HG03066 (cell line): Measurements from ENCODE around the gene GRB2.
"Not testable (repeated sequence)": the region's sequence is repeated elsewhere in the genome, so short reads cannot be mapped to it uniquely, and the experiment has no call there.

Experiments used
- ATAC-seq: cut with Tn5 transposase; IDR thresholded peaks from one replicate; pipeline ENCODE4 v1.9.1; 2021; ENCODE audit warnings: low read depth; ENCODE audit not compliant: unreplicated experiment

Gene GRB2

DNA sequence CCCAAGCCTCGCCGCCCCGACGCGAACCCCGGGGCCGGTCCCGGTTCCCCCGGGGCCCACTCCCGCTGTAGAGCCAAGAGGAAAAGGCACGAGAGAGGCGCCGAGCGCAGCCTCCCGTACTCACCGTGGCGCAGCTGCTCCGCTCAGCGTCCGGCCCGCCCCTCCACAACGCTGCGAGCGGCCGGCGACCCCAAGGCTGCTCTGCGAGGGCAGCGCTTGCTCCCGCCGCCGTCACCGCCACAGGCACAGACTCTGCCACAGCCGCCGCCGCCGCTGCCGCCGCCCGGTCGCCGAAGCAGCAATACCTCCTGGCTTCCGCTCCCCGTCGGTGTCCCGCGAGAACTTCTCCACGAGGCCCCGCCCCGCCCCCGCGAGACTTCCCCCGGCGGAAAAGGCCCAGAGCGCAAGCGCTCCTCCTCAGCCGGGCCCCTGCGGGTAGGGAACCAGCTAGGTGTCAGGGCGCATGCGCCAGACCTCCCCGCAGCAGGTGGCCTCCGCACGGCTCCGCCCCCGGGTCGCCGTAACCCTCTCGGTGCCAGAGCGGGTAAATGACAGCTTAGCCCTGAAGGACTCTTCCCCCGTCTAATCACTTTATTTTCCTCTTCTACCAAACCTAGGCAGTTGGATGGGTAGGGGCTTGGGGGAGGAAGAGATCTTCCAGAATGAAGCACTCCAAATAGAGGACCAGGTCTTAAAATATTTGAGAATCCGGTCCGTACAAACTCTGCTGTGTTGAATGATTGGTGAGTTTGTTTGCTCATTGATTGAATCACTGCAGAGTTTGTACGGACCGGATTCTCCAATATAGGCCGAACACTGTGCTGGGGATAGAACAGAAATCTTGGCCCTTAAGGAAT, at the start of gene GRB2:
GRB2 (minus strand) TSS at position 314 of the 857 bp plus-strand sequence. CDS start 12,050 bp downstream, outside the sequence.
- peak; percentile 77 for ATAC-seq

DNA sequence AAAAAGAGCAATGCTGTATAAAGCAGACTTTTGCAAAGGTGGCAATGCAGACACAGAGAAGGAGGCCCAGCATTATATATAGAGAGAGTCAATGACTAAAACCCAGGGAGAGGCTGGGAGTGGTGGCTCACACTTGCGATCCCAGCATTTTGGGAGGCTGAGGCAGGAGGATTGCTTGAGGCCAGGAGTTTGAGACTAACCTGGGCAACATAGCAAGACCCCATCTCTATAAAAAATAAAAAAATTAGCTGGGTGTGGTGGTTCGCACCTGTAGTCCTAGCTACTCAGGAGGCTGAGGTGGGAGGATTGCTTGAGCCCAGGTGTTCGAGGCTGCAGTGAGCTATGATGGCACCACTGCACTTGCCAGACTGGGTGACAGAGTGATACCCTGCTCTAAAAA, 49.2 kb upstream of the GRB2 start:
- ATAC-seq: not testable (repeated sequence)

DNA sequence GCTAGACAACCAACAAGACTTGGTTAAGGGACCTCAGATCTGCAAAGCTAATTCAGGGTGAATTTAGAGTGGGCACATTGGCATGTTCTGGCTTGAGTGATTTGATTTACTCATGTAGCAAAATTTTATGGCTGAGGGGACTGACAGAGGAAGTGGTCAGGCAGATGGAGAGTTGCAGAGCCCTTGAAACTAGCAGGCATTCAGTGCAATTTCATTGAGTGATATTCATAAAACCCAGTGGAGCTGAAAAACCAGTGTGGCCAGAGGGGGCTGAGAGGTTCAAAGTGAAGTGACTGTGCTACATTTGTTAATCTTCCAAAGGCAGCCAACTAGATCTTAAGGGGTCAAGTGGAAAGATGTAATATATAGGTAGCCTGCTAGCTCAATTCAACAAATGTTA, 48.7 kb upstream of the GRB2 start:
- ATAC-seq: no peak

DNA sequence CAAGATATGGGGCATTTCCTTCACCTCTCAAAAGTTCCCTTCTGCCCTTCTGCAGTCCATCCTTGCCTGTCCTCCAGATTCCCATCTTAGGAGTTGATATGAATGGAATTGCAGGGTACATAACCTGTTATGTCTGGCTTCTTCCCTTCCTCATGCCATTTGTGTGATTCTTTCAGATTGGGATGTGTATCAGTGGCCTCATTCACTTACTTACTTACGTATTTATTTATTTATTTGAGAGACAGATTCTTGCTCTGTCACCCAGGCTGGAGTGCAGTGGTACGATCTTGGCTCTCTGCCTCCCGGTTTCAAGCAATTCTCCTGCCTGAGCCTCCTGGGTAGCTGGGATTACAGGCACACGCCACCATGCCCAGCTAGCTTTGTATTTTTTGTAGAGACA, 44.8 kb upstream of the GRB2 start:
- ATAC-seq: no peak

DNA sequence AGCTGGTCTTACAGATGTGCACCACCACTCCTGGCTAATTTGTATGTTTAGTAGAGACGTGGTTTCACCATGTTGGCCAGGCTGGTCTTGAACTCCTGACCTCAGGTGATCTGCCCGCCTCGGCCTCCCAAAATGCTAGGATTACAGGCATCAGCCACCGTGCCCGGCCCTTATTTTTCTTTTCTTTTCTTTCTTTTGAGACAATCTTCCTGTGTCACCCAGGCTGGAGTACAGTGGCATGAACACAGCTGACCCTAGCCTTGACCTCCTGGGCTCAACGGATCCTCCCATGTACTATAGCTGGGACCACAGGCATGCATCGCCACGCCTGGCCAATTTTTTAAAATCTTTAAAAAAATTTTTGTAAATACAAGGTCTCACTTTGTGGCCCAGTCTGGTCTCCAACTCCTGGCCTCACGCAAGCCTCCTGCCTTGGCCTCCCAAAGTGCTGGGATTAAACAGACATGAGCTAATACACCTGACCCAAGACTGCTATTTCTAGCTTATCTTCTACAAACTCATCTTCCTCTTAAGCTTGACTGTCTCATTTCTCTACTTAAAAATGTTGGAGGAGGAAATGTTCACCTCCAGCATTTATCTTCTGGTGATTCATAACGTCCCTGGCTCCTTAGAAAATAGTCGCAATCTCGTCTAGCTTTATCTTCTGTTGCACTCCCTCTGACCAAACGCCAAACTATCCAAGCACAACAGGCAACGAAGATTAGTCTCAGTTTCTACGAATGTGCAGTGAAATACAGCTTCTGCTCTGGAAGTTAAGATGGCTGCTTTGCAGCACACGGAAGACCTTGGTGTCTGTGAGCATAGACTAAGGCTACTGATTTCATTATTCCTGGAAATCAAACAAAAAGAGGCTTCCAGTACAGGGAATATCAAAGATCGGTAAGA, 42.7 kb upstream of the GRB2 start:
- ATAC-seq: no peak

DNA sequence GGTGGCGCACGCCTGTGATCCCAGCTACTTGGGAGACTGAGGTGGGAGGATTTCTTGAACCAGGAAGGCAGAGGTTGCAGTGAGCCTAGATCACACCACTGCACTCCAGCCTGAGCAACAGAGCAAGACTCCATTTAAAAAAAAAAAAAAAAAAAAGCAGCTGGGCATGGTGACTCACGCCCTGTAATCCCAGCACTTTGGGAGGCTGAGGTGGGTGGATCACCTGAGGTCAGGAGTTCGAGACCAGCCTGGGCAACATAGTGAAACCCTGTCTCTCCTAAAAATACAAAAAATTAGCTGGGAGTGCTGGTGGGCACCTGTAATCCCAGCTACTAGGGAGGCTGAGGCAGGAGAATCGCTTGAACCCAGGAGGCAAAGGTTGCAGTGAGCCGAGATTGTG, 40.4 kb upstream of the GRB2 start:
- not testable (repeated sequence) for ATAC-seq

DNA sequence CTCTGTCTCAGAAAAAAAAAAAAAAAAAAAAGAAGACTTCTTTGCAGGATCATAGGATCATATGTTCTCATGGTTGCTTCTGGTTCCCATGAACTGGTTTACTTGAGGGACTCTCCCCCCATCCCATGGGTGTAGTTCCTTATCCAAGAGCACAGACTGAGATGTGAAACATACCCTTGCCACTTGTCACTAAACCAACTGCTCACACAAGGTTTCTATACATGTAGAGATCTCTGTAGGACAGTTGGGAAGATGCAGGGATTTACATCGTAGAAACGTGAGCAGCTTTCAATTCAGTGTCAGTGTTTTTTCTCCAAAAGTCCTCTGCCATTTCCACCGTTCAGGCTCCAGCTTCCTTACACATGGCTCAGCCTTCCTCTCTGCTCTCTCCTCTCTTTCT, 39.8 kb upstream of the GRB2 start:
- no peak for ATAC-seq

DNA sequence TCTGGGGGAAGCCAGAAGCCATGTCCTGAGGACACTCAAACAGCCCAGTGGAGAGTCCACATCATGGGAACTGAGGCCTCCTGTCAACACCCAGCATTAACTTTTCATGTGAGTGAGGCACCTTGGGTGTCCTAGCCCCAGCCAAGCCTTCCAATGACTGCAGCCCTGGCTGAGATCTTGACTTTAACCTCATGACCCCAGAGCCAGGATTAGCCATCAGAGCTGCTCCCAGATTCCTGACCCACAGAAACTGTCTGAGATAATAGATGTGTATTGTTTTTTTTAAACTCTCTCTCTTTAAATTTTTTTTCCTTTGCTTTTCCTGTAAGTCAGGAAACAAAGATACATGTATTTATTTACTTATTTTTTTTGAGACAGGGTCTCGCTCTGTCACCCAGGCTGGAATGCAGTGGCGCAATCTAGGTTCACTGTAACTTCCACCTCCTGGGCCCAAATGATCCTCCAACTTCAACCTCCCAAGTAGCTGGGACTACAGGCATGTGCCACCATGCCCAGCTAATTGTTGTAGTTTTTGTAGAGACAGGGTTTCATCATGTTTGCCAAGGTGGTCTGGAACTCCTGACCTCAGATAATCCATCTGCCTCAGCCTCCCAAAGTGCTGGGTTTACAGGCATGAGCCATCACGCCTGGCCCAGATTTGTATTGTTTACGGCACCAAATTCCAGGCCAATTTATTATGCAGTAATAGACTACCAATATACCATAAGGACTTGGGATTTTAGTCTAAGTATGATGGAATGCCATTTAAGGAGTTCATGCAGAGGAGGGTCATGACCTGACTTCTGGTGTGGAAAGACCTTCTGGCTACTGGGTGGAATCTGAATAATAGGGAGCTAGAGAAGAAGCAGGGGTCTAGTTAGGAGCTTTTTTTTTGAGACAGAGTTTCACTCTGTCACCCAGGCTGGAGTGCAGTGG, 37.0 kb upstream of the GRB2 start:
- ATAC-seq: no peak

DNA sequence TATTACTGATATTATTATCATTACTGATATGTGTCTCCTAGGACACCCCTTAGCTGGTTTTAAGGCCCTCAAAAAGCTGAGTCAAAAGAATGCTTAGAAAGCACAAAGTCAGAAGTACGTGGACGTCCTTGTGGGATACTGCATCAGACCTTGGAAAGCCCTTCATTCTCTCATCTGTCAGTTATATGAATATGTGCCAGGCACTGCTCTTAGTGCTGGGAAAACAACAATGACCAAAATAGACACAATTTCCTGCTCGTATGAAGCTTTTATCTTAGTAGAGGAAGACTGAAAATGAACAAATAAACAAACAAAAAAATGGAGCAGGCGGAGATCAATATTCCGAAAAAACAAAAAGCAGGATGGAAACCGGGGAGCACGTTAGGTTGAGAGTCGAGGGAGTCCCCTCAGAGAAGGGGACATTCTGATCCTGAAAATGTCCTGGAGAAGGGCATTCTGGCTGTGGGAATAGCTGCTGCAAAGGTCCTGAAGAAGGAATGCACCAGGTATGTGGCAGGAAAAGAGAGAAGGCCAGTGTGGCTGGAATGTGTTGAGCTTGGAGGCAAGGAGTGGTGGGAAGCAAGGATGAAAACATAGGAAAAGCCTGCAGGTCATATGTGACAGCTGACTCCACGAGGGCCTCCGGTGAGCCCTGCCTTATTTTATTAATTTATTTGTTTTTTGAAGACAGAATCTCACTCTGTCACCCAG, 35.4 kb upstream of the GRB2 start:
- ATAC-seq: no peak

DNA sequence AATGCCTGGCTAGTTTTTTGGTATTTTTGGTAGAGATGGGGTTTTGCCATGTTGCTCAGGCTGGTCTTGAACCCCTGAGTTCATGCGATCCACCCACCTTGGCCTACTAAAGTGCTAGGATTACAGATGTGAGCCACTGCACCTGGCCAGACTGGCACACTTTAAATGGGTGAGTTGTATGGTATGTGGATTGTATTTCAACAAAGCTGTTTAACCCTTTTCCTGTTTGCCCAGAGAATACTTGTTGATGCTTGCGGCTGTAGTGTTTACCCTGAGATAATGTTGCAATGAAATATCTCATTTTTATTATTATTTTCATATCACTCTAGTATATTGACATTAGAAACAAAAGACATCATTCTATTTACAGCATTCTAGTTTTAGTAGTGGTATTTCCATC, 33.8 kb upstream of the GRB2 start:
- ATAC-seq: no peak

DNA sequence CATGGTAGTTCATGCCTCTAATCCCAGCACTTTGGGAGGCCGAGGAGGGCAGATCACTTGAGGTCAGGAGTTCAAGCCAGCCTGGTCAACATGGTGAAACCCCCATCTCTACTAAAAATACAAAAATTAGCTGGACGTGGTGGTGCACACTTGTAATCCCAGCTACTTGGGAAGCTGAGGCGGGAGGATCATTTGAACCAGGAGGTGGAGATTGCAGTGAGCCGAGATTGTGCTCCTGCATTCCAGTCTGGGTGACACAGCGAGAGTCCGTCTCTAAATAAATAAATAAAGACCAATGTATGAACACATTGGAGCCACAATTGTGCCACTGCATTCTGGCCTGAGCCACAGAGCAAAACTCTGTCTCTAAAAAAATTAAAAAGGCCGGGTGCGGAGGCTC, 31.9 kb upstream of the GRB2 start:
- ATAC-seq: not testable (repeated sequence)

DNA sequence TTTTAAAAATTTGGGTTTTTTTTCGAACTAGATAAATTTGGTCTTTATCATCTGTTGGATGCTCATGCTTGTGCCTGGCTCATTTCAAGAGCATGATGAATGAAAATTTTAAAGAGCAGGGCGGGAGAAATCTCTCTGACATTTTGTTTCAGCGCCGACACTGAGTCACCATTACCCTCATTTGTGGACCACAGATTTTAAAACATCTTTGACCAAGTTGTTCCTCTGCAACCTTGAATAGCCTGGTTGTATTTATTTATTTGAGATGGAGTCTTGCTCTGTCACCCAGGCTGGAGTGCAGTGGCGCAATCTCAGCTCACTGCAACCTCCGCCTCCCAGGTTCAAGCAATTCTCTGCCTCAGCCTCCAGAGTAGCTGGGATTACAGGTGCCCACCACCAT, 29.0 kb upstream of the GRB2 start:
- ATAC-seq: not testable (repeated sequence)

DNA sequence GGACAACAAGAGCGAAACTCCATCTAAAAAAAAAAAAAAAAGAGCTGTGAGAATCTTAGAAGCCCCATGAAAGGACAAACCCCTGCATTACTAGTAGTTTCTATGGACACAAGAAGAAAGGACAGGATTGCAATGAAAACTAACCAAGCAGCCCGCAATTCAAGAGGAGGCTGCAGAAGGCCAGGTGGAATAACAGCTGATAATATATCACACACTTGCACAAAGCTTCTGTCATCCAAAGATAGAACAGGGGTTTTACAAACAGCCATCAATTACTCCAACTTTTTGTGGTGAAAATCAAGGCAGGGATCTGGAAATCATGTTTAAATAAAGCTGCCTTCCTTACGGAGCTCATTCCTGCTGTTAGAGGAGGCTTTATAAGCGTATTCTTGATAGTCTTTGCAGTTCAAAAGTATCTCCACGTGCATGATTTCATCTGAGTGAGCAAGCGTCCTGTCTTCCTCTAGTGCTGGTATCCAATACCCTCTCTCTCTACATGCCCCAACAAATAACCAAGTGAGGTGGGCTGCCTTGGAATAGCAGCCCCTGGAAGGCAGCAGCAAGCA, 27.8 kb upstream of the GRB2 start:
- ATAC-seq: no peak

DNA sequence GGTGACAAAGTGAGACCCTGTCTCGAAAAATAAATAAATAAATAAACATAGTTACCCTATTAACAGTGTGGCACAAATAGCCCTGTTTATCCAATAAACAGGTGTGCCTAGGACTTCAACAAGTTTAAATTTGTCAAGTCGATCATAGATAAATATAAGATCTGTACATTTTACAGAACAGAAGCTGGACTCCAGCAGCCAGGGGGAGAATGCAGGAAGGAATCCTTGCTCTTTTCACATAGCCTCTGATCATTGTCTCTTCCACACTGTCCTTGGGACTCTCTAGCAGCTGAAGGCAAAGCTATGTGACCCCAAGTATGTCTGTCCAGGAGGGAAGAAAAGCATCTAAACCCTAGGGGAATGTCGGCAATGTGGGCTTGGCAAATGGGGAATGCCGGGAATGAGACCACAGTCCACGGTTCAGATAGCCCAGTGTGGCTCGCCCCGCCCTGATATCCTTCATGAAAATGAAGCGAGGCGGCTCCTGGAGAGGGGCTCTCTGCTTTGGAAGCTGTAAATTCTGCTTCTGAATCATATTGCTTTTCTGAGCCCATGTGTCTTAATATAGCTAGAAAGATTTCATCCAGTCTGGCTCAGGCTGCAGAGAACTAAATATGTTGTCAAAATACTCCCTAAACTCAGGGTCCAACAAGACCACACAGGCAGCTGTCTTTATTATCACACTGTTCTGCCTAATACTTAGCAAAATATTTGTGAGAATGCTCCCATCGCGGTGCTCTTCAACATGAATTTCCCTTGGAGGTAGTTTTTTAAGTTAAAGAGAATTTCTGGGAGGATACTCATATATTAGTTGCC, 24.9 kb upstream of the GRB2 start:
- ATAC-seq: no peak

DNA sequence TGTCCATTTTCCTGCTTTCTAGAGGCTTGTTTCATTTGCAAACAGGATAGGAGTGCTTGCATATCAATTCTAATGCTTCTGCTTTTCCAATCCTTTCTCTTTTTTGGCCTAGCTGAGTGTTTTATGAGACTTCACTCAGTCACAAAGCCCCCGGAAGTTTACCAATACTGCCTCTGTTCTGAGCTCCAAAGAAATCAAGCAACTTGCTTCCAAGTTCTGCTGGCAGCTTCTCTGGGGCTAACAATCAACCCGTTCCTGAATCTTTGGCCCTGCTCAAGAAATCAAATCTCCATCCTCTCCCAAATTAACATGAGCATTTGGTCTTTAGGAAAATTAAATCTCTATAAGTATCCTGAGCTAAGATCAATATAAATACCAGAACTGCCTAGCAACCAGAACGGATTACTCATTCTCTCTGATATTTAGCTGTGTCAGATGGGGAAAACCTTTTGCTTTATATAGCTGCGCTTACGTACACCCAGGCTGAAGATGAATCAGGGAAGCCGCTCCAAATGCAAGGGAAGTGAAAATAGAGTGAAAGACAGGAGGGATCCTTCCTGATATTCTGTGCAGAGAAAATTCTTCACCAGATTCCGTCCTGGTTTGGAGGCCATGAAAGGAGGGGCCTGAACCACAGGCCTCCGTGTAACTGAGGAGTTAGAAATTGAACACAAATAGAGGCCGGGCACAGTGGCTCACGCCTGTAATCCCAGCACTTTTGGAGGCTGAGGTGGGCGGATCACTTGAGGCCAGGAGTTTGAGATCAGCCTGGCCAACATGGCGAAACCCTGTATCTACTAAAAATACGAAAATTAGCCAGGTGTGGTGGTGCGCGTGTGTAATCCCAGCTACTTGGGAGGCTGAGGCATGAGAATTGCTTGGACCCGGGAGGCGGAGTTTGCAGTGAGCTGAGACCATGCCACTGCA, 23.3 kb upstream of the GRB2 start:
- no peak for ATAC-seq

DNA sequence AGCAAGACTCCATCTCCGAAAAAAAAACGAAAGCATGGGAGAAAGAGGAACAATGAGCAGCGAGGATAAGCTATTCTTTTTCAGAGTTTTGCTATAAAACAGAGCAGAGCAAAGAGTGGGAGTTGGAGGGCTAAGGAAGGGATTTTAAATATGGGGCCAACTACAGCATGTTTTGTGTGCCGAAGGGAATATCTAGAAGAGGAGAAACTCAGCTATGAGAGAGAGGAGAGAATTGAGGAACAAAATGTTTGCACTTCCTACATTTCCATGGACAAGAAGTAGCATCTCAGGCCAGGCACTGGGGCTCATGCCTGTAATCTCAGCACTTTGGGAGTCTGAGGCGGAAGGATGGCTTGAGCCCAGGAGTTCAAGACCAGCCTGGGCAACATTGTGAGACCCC, 13.1 kb upstream of the GRB2 start:
- ATAC-seq: no peak

DNA sequence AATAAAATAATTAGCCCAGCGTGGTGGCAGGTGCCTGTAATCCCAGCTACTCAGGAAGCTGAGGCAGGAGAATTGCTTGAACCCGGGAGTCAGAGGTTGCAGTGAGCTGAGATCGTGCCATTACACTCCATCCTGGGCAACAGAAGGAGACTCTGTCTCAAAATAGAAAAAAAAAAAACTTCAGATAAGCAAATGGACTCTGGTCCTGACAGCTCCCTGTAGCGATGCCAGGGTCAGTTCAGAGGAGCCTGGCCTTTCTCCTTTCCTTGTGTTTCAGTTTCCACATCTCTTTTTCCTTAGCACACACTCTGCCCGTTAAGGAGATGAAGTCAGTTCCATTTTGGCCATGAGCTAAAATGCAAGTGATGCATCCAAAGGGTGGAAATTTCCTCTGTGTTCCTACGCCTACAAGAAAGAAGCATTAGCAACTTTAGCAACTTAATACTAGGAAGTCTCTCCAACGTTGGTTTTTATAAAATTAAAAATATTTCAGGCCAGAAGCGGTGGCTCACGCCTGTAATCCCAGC, 11.6 kb upstream of the GRB2 start:
- no peak for ATAC-seq
